ENCODE results near the gene FOXO6. TPM values are rescaled to one million over a fixed set of nuclear protein-coding genes. Genes with fewer than 3 reads are reported as not detected.

The FOXO6 gene
- total RNA-seq, 1 experiment from 2014 or later: 5.4 TPM

DNA sequence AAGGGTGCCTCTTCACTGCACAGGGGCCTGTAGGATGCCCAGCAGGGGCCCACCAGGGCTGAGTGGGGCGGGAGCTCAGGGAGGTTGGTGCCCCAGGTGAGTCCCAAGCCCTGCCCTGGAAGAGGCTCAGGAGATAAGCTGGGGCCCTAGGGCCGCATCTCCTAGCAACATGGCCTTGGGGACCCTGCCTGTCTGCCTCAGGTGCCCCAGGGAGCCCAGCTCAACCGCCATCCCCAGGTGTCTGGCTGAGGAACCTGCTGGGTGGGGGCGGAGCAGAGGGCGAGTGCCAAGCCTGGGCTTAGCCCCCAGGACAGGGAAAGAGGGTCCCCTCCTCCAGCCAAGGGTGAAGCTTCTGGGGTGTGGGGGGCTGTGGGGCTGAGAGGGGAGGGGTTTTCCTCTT, 54.8 kb downstream of the FOXO6 start:
- Mint-ChIP-seq H3K4me1 (peaks cover 15% of the 10 kb centered on the region), H3K27me3 (ENCODE audit: low read depth) (peaks cover 3% of the 10 kb centered on the region; the same call in 1 of the 2 replicates), H3K36me3 (no peaks in the 10 kb centered on the region), H3K27ac (no peak overlapping the region), H3K4me3 (no peak overlapping the region), H3K9me3 (0 out of 2 replicates have a peak, but pooled peaks cover 4% of the 10 kb centered on the region)
- POLR2A ChIA-PET: interaction anchor here (0.8 to 1.2 kb wide), 3 partner anchors 53 to 93 kb away, joined by 3 read pairs; no protein-coding TSS in a partner anchor
- DNase-seq (ENCODE audit: low spot score) (no peak), ATAC-seq (no peak)
- CTCF ChIA-PET: interaction anchor here (1.1 to 10.8 kb wide), 9 partner anchors 8 to 101 kb away, joined by 3 to 216 read pairs (median 10); partner anchors contain the start of gene FOXO6
- TF ChIP-seq, protein P1, sequence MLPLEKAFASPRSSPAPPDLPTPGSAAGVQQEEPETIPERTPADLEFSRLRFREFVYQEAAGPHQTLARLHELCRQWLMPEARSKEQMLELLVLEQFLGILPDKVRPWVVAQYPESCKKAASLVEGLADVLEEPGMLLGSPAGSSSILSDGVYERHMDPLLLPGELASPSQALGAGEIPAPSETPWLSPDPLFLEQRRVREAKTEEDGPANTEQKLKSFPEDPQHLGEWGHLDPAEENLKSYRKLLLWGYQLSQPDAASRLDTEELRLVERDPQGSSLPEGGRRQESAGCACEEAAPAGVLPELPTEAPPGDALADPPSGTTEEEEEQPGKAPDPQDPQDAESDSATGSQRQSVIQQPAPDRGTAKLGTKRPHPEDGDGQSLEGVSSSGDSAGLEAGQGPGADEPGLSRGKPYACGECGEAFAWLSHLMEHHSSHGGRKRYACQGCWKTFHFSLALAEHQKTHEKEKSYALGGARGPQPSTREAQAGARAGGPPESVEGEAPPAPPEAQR (CRISPR knock-in tag; IDR thresholded peaks at IDR 0.05): no peak
- TF ChIP-seq ZNF396 (CRISPR knock-in tag; IDR thresholded peaks at IDR 0.05; ENCODE audit: borderline replicate concordance) (no peak), NR1H2 (CRISPR knock-in tag; IDR thresholded peaks at IDR 0.05) (no peak), GABPB1 (CRISPR knock-in tag; IDR thresholded peaks at IDR 0.05) (no peak), EMX1 (CRISPR knock-in tag; IDR thresholded peaks at IDR 0.05) (no peak), NR3C1 (CRISPR knock-in tag; conservative IDR thresholded peaks at IDR 0.05; ENCODE audit: low read depth) (no peak), ELF4 (CRISPR knock-in tag; IDR thresholded peaks at IDR 0.05; ENCODE audit: low read depth) (no peak), CREM (CRISPR knock-in tag; IDR thresholded peaks at IDR 0.05) (no peak), RORB (CRISPR knock-in tag; IDR thresholded peaks at IDR 0.05) (no peak), ZNF423 (CRISPR knock-in tag; IDR thresholded peaks at IDR 0.05) (no peak)
- TF ChIP-seq, protein P2, sequence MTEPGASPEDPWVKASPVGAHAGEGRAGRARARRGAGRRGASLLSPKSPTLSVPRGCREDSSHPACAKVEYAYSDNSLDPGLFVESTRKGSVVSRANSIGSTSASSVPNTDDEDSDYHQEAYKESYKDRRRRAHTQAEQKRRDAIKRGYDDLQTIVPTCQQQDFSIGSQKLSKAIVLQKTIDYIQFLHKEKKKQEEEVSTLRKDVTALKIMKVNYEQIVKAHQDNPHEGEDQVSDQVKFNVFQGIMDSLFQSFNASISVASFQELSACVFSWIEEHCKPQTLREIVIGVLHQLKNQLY (CRISPR knock-in tag; IDR thresholded peaks at IDR 0.05): no peak
- TF ChIP-seq, protein P3, sequence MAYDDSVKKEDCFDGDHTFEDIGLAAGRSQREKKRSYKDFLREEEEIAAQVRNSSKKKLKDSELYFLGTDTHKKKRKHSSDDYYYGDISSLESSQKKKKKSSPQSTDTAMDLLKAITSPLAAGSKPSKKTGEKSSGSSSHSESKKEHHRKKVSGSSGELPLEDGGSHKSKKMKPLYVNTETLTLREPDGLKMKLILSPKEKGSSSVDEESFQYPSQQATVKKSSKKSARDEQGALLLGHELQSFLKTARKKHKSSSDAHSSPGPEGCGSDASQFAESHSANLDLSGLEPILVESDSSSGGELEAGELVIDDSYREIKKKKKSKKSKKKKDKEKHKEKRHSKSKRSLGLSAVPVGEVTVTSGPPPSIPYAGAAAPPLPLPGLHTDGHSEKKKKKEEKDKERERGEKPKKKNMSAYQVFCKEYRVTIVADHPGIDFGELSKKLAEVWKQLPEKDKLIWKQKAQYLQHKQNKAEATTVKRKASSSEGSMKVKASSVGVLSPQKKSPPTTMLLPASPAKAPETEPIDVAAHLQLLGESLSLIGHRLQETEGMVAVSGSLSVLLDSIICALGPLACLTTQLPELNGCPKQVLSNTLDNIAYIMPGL (CRISPR knock-in tag; IDR thresholded peaks at IDR 0.05): no peak
- TF ChIP-seq, protein P4, sequence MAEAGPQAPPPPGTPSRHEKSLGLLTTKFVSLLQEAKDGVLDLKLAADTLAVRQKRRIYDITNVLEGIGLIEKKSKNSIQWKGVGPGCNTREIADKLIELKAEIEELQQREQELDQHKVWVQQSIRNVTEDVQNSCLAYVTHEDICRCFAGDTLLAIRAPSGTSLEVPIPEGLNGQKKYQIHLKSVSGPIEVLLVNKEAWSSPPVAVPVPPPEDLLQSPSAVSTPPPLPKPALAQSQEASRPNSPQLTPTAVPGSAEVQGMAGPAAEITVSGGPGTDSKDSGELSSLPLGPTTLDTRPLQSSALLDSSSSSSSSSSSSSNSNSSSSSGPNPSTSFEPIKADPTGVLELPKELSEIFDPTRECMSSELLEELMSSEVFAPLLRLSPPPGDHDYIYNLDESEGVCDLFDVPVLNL (CRISPR knock-in tag; IDR thresholded peaks at IDR 0.05; ENCODE audit: borderline replicate concordance, low read depth): no peak
- TF ChIP-seq, protein P5, sequence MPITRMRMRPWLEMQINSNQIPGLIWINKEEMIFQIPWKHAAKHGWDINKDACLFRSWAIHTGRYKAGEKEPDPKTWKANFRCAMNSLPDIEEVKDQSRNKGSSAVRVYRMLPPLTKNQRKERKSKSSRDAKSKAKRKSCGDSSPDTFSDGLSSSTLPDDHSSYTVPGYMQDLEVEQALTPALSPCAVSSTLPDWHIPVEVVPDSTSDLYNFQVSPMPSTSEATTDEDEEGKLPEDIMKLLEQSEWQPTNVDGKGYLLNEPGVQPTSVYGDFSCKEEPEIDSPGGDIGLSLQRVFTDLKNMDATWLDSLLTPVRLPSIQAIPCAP (CRISPR knock-in tag; IDR thresholded peaks at IDR 0.05): no peak

DNA sequence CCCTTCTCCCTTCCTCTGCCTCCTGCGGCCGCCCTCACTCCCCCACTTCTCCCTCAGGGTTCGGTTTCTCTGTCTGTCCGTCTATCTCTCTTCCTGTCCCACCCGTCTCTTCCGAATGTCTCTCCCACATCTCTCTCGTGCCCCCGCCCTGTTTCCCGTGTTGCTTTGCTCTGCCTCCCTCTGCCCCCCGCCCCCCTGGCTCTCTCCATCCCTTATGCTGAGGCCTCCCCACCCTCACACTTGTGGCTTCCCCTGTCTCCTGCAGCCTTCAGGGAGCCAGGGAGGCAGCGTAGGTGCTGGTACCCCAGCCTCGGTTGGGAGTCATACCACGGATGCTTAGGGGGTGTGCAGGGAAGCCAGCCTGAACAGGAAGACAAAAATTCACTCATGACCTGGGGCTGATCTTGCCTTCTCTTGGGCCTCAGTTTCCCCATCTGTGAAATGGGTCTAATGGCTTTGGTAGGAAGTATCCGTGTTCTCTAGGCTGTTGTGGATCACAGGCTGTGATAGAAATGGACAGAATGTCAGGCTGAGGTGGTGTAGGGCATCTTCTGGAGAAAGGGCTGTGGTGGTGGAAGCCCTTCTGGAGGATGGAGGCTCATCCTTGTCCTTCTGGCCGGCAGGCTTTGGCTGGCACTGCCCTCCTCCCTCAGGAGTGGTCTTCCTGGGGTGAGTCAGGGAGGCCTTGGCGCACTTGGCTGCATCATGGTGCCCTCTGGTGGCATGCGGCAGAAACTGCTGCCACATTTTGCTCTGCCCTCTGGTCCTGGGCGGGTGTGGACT, 55.5 kb downstream of the FOXO6 start:
- H3K27ac Mint-ChIP-seq: no peak overlapping the region
- no peaks in the 10 kb centered on the region for H3K36me3 Mint-ChIP-seq
- POLR2A ChIA-PET: interaction anchor here (0.8 to 1.0 kb wide), 2 partner anchors 54 to 56 kb away, joined by 3 read pairs; no protein-coding TSS in a partner anchor
- DNase-seq (ENCODE audit: low spot score): peak; percentile 82
- no peak overlapping the region for H3K4me3 Mint-ChIP-seq
- peaks cover 15% of the 10 kb centered on the region for H3K4me1 Mint-ChIP-seq
- H3K9me3 Mint-ChIP-seq: no peaks in the 10 kb centered on the region
- peak; percentile 86 for ATAC-seq
- CTCF ChIA-PET: interaction anchor here (0.6 to 10.8 kb wide), 30 partner anchors 9 to 150 kb away, joined by 3 to 216 read pairs (median 5); partner anchors contain the start of gene FOXO6
- H3K27me3 Mint-ChIP-seq (ENCODE audit: low read depth): peaks cover 3% of the 10 kb centered on the region; the same call in 1 of the 2 replicates
- TF ChIP-seq ETV6 (CRISPR knock-in tag; IDR thresholded peaks at IDR 0.05) (no peak), ZNF416 (CRISPR knock-in tag; IDR thresholded peaks at IDR 0.05) (no peak), ZNF263 (CRISPR knock-in tag; IDR thresholded peaks at IDR 0.05; ENCODE audit: low read depth) (peak; percentile 65; the same call in 1 of the 2 replicates), OVOL2 (CRISPR knock-in tag; IDR thresholded peaks at IDR 0.05; ENCODE audit: borderline replicate concordance) (no peak)
- TF ChIP-seq, protein P3 (CRISPR knock-in tag; IDR thresholded peaks at IDR 0.05): peak; percentile 31; the same call in 1 of the 2 replicates
- TF ChIP-seq, protein P6, sequence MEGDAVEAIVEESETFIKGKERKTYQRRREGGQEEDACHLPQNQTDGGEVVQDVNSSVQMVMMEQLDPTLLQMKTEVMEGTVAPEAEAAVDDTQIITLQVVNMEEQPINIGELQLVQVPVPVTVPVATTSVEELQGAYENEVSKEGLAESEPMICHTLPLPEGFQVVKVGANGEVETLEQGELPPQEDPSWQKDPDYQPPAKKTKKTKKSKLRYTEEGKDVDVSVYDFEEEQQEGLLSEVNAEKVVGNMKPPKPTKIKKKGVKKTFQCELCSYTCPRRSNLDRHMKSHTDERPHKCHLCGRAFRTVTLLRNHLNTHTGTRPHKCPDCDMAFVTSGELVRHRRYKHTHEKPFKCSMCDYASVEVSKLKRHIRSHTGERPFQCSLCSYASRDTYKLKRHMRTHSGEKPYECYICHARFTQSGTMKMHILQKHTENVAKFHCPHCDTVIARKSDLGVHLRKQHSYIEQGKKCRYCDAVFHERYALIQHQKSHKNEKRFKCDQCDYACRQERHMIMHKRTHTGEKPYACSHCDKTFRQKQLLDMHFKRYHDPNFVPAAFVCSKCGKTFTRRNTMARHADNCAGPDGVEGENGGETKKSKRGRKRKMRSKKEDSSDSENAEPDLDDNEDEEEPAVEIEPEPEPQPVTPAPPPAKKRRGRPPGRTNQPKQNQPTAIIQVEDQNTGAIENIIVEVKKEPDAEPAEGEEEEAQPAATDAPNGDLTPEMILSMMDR (IDR thresholded peaks at IDR 0.05): peak; percentile 76
- TF ChIP-seq, protein P7, sequence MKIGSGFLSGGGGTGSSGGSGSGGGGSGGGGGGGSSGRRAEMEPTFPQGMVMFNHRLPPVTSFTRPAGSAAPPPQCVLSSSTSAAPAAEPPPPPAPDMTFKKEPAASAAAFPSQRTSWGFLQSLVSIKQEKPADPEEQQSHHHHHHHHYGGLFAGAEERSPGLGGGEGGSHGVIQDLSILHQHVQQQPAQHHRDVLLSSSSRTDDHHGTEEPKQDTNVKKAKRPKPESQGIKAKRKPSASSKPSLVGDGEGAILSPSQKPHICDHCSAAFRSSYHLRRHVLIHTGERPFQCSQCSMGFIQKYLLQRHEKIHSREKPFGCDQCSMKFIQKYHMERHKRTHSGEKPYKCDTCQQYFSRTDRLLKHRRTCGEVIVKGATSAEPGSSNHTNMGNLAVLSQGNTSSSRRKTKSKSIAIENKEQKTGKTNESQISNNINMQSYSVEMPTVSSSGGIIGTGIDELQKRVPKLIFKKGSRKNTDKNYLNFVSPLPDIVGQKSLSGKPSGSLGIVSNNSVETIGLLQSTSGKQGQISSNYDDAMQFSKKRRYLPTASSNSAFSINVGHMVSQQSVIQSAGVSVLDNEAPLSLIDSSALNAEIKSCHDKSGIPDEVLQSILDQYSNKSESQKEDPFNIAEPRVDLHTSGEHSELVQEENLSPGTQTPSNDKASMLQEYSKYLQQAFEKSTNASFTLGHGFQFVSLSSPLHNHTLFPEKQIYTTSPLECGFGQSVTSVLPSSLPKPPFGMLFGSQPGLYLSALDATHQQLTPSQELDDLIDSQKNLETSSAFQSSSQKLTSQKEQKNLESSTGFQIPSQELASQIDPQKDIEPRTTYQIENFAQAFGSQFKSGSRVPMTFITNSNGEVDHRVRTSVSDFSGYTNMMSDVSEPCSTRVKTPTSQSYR (CRISPR knock-in tag; IDR thresholded peaks at IDR 0.05): peak; percentile 36; the same call in 1 of the 2 replicates
